HG03025 (cell line): ENCODE measurements around the gene INO80.
"Not testable (repeated sequence)": the region's sequence is repeated elsewhere in the genome, so short reads cannot be mapped to it uniquely, and the experiment has no call there.

Experiments used
- ATAC-seq: cut with Tn5 transposase; IDR thresholded peaks from one replicate; pipeline ENCODE4 v1.9.1; 2021; ENCODE audit warnings: mild to moderate bottlenecking, moderate library complexity; ENCODE audit not compliant: unreplicated experiment, low FRiP score

INO80 gene, protein sequence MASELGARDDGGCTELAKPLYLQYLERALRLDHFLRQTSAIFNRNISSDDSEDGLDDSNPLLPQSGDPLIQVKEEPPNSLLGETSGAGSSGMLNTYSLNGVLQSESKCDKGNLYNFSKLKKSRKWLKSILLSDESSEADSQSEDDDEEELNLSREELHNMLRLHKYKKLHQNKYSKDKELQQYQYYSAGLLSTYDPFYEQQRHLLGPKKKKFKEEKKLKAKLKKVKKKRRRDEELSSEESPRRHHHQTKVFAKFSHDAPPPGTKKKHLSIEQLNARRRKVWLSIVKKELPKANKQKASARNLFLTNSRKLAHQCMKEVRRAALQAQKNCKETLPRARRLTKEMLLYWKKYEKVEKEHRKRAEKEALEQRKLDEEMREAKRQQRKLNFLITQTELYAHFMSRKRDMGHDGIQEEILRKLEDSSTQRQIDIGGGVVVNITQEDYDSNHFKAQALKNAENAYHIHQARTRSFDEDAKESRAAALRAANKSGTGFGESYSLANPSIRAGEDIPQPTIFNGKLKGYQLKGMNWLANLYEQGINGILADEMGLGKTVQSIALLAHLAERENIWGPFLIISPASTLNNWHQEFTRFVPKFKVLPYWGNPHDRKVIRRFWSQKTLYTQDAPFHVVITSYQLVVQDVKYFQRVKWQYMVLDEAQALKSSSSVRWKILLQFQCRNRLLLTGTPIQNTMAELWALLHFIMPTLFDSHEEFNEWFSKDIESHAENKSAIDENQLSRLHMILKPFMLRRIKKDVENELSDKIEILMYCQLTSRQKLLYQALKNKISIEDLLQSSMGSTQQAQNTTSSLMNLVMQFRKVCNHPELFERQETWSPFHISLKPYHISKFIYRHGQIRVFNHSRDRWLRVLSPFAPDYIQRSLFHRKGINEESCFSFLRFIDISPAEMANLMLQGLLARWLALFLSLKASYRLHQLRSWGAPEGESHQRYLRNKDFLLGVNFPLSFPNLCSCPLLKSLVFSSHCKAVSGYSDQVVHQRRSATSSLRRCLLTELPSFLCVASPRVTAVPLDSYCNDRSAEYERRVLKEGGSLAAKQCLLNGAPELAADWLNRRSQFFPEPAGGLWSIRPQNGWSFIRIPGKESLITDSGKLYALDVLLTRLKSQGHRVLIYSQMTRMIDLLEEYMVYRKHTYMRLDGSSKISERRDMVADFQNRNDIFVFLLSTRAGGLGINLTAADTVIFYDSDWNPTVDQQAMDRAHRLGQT (N-terminal part only)

GRCh38 chr15:41116116-41116961 lies at the start of gene INO80:
TSS of gene INO80 (minus strand) at chr15:41116280. CDS start at chr15:41096310, 19,970 bp downstream.
- peak; percentile 78 for ATAC-seq

DNA sequence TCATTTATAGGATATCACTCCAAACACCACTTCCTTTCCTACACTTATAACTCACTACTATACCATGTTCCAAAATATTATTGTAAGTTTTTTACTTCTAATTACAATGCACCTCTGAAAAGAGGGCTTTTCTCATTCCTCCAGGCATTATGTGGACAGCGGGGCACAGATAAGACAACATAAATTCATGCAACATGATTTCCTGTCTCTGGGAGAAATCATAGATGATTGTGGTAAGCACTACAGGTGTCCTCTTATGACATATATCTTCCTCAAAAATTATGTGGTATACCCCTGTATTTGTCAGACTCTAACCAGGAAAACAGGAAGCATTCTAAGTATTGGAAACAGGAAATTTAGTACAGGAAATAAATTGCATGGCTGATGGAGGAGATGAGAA lies 45.7 kb upstream of the INO80 start:
- ATAC-seq = no peak

DNA sequence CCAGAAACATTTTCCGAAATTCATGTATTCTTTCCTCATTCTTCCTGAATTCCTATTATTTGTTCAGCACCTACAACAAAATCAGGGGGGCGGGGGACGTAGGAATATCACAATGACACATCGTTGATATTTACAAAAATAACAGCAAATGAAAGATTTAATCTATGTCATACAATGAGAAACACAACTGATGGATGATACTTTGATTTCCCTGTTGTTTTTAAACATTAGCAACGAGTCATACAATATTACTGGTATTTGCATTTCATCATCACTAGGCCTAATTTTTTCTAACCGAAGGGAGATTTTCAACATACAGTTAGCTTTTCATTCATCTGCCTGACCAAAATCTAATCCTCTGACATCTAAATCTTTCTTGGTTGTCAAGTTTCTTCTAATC lies 45.3 kb upstream of the INO80 start:
- ATAC-seq = no peak

GRCh38 chr15:41160639-41161315 lies 44.7 kb upstream of the INO80 start:
- ATAC-seq = no peak

GRCh38 chr15:41154412-41154811 lies 38.3 kb upstream of the INO80 start:
- ATAC-seq = no peak

GRCh38 chr15:41153733-41154132 lies 37.7 kb upstream of the INO80 start:
- no peak for ATAC-seq

DNA sequence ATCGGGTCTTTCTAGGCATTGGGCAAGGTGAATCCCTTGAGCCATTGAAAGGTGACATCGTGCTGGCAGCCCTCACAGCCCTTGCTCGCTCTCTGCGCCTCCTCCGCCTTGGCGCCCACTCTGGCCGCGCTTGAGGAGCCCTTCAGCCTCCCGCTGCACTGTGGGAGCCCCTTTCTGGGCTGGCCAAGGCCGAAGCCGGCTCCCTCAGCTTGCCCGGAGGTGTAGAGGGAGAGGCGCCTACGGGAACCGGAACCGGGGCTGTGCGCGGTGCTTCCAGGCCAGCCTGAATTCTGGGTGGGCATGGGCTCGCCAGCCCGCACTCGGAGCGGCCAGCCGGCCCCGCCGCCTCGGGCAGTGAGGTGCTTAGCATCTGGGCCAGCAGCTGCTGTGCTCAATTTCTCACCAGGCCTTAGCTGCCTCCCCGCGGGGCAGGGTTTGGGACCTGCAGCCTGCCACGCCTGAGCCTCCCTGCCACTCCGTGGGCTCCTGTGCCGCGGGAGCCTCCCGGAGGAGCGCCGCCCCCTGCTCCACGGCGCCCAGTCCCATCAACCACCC lies 35.4 kb upstream of the INO80 start:
- no peak for ATAC-seq

DNA sequence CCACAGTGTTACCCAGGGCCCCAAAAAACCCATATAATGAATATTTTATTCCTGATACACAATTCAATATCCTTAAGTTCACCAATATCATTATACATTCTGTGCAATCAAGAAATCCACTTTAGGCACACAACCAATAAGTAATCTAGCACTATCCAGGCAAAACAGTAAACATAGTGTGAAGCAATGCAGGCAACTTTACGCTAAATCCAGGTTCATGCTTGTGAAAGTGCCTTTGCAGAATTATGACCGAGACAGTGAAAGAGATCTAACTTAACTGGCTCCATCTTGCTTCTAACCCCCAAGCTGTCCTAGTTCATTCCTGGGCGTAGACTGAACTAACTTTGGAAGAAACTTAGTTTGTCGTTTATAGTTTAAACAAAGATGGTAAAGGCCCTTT lies 34.2 kb upstream of the INO80 start:
- ATAC-seq = no peak

GRCh38 chr15:41148065-41148464 lies 32.0 kb upstream of the INO80 start:
- ATAC-seq = no peak

DNA sequence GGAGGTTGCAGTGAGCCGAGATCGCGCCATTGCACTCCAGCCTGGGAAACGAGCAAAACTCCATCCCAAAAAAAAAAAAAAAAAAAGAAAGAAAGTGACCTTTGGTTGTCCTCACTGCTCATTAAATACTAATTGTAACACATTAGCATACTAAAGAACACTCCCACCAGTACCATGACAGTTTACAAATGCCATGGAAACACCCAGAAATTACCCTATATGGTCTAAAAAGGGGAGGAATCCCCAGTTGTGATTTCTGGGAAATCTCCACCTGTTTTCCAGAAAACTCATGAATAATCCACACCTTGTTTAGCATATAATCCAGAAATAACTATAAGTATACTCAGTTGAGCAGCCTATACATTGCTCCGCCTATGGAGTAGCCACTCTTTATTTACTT lies 23.5 kb upstream of the INO80 start:
- no peak for ATAC-seq

DNA sequence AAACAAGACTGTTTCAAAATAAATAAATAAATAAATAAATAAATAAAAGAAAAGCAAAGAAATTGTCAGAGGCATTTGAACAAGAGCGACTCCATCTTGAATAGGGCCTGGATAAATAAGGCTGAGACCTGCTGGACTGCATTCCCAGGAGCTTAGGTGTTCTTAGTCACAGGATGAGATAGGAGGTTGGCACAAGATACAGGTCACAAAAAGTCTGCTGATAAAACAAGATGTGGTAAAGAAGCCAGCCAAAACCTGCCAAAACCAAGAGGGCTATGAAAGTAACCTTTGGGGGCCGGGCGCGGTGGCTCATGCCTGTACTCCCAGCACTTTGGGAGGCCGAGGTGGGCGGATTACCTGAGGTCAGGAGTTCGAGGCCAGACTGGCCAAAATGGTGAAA lies 23.0 kb upstream of the INO80 start:
- not testable (repeated sequence) for ATAC-seq

DNA sequence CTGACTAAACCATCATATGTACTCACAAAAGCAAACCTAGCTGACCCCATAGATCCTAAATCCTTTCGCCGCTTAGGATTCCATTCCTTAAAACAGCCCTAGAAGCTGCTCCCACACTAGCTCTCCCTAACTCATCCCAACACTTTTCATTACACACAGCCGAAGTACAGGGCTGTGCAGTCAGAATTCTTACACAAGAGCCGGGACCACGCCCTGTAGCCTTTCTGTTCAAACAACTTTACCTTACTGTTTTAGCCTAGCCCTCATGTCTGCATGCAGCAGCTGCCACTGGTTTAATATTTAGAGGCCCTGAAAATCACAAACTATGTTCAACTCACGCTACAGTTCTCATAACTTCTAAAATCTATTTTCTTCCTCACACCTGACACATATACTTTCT lies 19.5 kb upstream of the INO80 start:
- not testable (repeated sequence) for ATAC-seq

DNA sequence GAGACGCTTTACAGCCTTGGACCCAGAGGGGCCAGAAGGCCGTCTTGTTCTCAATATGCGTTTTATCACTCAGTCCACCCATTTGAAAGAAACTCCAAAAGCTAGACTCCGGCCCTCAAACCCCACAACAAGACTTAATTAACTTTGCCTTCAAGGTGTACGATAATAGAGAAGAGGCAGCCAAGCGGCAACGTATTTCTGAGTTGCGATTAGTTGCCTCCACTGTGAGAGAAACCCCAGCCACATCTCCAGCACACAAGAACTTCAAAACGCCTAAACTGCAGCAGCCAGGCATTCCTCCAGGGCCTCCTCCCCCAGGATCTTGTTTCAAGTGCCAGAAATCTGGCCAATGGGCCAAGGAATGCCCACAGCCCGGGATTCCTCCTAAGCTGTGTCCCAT lies 17.4 kb upstream of the INO80 start:
- ATAC-seq = no peak

- not testable (repeated sequence) for ATAC-seq
Observed at GRCh38 chr15:41132094-41132493, 16.0 kb upstream of the INO80 start.

DNA sequence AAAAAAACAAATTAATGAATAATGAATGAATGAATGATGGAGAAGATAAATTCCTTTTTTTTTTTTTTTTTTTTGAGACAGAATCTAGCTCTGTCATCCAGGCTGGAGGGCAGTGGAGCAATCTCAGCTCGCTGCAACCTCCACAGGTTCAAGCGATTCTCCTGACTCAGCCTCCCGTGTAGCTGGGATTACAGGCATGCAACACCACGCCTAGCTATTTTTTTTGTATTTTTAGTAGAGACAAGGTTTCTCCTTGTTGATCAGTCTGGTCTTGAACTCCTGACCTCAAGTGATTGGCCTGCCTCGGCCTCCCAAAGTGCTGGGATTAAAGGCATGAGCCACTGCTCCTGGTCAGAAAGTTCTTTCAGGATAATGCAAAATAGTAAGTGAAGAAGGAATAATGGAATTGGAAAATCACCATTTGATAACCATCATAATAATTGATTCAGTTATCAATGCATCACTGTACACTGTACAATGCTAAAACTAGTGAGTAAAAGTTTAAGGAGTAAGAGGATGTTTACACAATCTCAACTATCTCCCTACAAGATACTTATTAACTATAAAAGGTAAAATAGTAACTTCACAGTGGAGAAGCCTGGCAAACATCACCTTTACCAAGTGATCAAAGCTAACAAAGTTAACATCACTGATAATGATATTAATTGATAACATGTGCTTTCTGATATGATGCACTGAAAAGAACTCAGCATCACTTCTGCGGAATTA lies 12.3 kb upstream of the INO80 start:
- no peak for ATAC-seq

- ATAC-seq = no peak
Observed at GRCh38 chr15:41125931-41126642, 10.0 kb upstream of the INO80 start.

GRCh38 chr15:41125063-41125669 lies 9.1 kb upstream of the INO80 start:
- ATAC-seq = no peak
